Epithelial cell of prostate (primary cell): ENCODE data around the gene IL18.
A peak's percentile ranks its signal among the peaks of the same experiment; 100 is the strongest.
"Not testable (repeated sequence)": the region's sequence is repeated elsewhere in the genome, so short reads cannot be mapped to it uniquely, and the experiment has no call there.

Source experiments
- DNase-seq: peaks from one replicate; pipeline ENCODE4 v3.0.0-alpha.2; 2011; ENCODE audit warnings: low read depth, low spot score
- H3K27ac ChIP-seq: fragments of 450-650 bp; 2 replicates; pipeline ENCODE4 v1.5.1; 2017; ENCODE audit warnings: mild to moderate bottlenecking

The IL18 gene

GRCh38 chr11:112163875-112164685 is at the start of gene IL18:
IL18 (minus strand) TSS chr11:112164094; CDS start chr11:112155053, 9,041 bp downstream.
- H3K27ac ChIP-seq, result peak within 1 kb of the TSS; percentile 94
- no peak for DNase-seq

DNA sequence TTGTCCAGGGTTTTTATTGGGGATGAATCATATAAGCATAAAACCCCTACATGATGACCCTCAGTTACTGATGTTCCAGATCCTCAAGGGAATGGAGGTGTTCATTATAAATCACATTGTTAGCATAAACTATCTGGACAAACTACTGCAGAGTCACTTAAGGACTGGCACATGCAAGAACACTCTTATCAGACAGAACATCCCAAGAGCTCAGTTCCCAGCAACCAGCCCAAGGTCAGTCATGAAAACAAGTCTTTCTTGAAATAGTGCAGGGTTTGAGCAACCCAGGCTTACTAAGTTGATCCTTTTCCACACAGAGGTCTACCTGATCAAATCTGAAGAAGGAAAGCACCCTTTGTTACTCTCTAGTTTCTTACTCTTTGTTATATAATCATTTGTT is 48.8 kb upstream of the IL18 start:
- DNase-seq, result no peak
- H3K27ac ChIP-seq, result peak overlapping the region; percentile 66

DNA sequence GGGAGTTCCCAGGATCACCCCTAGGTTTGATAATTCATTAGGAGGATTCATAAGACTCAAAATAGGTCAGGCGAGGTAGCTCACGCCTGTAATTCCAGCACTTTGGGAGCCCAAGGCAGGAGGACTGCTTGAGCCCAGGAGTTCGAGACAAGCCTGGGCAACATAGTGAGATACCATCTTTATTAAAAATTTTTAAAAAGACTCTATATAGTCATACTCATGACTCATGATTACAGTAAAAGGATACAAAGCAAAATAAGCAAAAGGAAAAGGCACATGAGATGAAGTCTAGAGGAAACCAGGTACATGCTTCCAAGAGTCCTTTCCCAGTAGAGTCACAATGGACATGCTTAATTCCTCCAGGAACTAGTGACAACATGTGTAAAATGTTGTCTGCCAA is 48.4 kb upstream of the IL18 start:
- DNase-seq, result peak; percentile 22
- peak overlapping the region; percentile 66 for H3K27ac ChIP-seq

DNA sequence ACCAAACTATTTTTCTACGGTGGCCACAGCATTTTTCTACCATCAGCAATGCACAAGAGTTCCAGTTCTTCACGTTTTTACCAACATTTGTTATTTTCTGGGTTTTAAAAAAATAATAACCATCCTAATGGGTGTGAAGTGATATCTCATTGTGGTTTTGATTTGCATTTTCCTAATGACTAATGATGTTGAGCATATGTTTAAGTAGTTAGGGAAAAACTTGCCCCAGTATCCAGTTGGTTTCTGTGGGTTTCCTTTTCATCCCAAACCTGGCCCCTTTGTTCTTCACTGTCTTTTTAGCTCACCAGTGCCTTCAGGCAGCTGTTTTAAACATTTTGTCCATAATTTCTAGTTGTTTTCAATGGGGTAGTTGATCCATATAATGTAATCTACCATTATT is 47.6 kb upstream of the IL18 start:
- DNase-seq, result no peak

GRCh38 chr11:112210890-112211289 is 47.0 kb upstream of the IL18 start:
- H3K27ac ChIP-seq, result no peak overlapping the region
- no peak for DNase-seq

More for the DNA sequence above, 47.6 kb upstream of the IL18 start:
- H3K27ac ChIP-seq, result peak overlapping the region; percentile 66

DNA sequence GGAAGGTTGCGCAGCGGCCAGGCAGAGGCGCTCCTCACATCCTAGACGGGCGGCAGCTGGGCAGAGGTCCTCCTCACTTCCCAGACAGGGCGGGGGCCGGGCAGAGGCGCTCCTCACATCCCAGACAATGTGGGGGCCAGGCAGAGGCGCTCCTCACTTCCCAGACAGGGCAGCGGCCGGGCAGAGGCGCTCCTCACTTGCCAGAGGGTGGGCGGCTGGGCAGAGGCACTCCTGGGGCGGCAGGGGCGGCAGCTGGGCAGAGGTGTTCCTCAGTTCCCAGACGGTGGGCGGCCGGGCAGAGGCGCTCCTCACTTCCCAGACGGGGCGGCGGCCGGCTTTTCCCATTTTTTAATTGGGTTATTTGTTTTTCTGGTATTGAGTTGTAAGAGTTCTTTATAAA is 42.2 kb upstream of the IL18 start:
- DNase-seq, result no peak
- no peak overlapping the region for H3K27ac ChIP-seq

DNA sequence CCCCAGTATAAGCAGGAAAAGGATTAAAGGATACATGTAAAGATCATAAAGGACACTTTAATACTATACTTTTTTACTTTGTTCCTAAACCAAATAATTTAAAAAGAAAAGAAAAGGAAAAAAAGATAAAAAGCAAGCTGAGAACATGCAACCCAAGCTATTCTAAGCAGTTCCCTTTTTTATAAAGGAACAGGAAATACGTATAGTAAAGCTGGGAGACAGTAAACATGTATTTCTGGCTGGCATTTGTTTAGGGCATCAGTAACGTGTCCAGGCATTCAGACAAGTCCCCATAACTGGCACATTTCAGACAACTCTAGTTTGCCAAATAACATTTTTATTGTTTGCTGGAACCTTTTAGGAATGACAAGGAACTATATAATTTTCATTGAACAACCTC is 36.4 kb upstream of the IL18 start:
- no peak overlapping the region for H3K27ac ChIP-seq
- DNase-seq, result no peak

DNA sequence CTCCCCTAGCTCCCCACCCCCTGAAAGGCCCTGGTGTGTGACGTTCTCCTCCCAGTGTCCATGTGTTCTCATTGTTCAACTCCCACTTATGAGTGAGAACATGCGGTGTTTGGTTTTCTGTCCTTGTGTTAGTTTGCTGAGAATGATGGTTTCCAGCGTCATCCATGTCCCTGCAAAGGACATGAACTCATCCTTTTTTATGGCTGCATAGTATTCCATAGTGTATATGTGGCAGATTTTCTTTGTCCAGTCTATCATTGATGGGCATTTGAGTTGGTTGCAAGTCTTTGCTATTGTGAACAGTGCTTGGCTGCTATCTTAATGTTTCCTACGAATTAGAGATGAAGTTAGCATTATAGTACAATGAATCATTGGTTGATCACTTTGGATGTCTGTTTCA is 35.2 kb upstream of the IL18 start:
- DNase-seq, H3K27ac ChIP-seq: not testable (repeated sequence)

GRCh38 chr11:112196519-112197087 is 32.7 kb upstream of the IL18 start:
- H3K27ac ChIP-seq, result peak overlapping the region; percentile 78
- no peak for DNase-seq

GRCh38 chr11:112195951-112196351 is 32.1 kb upstream of the IL18 start:
- H3K27ac ChIP-seq, result peak overlapping the region; percentile 78
- DNase-seq, result peak; percentile 49

DNA sequence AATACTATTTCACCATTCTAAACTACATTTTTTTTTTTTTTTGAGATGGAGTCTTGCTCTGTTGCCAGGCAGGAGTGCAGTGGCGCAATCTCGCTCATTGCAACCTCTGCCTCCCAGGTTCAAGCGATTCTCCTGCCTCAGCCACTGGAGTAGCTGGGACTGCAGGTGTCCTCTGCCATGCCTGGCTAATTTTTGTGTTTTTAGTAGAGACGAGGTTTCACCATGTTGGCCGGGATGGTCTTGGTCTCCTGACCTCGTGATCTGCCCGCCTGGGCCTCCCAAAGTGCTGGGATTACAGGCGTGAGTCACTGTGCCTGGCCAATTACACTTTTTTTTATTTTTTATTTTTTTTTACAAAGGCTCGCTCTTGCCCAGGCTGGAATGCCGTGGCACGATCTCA is 31.2 kb upstream of the IL18 start:
- not testable (repeated sequence) for DNase-seq
- H3K27ac ChIP-seq, result peak overlapping the region; percentile 78

DNA sequence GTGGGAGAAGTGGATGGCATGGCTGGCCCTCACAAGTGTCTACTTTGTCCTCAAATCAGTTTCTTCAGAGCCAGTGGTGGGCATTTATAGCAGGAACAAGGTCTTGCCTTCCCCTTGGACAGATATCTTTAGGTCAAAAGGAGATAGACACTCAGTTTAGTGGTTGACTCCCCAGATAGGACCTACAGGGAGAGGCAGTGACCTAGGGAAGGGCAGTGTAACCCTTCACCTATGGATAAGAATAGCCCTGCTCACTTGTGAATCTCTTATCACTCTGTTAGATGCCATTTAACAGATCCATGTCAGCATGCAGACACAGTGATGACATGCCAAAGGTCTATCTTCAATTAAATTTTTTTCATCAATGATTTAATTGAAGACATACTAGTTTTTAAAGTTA is 22.4 kb upstream of the IL18 start:
- DNase-seq, result no peak
- H3K27ac ChIP-seq, result no peak overlapping the region

GRCh38 chr11:112185883-112186282 is 22.0 kb upstream of the IL18 start:
- no peak overlapping the region for H3K27ac ChIP-seq
- DNase-seq, result no peak

- H3K27ac ChIP-seq, result no peak overlapping the region
These were observed 19.0 kb upstream of the IL18 start for GRCh38 chr11:112182867-112183266.

GRCh38 chr11:112179601-112180000 is 15.7 kb upstream of the IL18 start:
- no peak overlapping the region for H3K27ac ChIP-seq
- DNase-seq, result no peak

More at GRCh38 chr11:112182867-112183266, 19.0 kb upstream of the IL18 start:
- no peak for DNase-seq

DNA sequence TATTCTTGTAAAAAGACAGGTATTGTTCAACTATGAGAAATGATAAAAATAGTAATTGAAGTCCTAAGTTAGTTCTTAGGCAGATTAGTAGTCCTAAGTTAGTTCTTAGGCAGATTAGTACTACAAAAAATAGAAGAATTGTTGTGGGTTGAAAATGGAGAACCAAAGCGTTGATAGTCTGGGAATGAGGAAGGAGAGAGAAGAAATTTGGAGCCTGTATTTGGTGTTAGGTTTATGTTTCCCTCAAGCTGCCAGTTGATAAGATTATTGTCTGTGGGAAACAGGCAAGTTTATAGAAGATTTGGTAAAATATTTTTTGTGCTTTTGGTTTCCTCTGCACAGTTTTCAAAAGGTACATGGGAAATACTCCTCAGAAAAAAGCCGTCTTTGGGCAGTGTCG is 15.0 kb upstream of the IL18 start:
- H3K27ac ChIP-seq, result no peak overlapping the region
- DNase-seq, result no peak

DNA sequence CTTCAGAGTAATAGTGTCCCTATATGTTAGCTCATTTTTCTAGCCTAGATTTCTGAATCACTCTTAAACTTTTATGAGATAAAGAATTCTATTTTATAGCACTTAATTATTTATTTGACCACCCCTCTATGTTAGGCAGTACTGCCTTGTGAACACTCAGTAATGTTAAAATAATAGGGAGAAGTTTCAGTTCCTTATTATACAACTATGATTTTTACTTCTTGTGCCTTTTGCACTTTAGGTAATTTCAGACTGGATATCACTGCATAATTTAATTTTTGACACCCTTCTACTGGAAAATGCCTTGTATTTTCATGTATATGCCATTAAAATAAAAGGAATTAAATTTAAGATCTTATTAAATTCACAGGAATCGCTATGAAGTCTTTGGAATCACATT is 14.5 kb upstream of the IL18 start:
- DNase-seq, result no peak
- H3K27ac ChIP-seq, result no peak overlapping the region

- H3K27ac ChIP-seq, result no peak overlapping the region
- DNase-seq, result no peak
These were observed 13.7 kb upstream of the IL18 start for GRCh38 chr11:112177589-112177988.

GRCh38 chr11:112176077-112176476 is 12.2 kb upstream of the IL18 start:
- H3K27ac ChIP-seq, result no peak overlapping the region
- DNase-seq, result no peak

GRCh38 chr11:112175599-112175952 is 11.7 kb upstream of the IL18 start:
- H3K27ac ChIP-seq, result no peak overlapping the region
- no peak for DNase-seq

DNA sequence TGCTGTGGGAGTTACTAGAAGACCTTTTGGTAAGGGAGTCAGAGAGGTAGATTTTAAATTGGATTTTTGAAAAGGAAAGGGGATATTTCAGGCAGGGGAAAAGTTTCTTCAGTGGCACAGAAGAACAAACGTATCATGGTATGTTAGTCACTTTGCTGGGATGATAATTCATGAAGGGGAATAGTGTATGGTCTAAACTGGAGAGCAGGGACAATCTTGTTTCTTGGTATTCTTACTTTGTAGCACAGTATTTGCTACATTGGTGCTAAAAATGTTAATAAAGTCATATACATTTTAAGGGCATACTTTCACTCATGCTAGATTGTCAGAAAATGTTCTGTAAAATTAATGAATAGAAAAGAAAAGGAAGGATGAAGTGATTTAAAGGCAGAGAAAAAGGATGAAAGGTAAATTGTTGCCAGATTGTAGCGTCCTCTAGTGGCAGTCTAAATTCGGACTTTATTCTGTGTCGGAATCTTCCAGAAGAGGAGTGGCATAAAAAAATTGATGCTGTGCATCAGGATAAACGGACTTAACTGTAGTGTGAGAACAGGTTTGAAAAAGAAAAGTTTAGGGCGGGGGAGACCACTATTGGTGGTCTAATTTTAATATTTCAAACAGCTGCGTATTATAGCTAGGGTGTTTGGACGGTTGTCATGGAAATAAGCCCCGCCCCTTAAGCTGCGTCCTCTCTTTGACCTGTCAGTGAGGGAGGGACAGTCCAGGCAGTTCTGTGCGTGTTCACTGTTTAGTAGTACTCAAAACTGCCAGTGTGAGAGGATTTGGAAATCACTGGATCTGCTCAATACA is 11.1 kb upstream of the IL18 start, which contains the start of gene BCO2:
TSS of gene BCO2 (plus strand) at position 724 of the 810 bp plus-strand sequence. CDS start 90 bp downstream, outside the sequence.
- no peak within 1 kb of the TSS for H3K27ac ChIP-seq
- DNase-seq, result no peak
